Measurements from ENCODE around the gene IFRD1. TPM values are rescaled to one million over a fixed set of nuclear protein-coding genes. Genes with fewer than 3 reads are reported as not detected.
A peak's percentile ranks its signal among the peaks of the same experiment; 100 is the strongest.

IFRD1 gene, protein sequence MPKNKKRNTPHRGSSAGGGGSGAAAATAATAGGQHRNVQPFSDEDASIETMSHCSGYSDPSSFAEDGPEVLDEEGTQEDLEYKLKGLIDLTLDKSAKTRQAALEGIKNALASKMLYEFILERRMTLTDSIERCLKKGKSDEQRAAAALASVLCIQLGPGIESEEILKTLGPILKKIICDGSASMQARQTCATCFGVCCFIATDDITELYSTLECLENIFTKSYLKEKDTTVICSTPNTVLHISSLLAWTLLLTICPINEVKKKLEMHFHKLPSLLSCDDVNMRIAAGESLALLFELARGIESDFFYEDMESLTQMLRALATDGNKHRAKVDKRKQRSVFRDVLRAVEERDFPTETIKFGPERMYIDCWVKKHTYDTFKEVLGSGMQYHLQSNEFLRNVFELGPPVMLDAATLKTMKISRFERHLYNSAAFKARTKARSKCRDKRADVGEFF
- polyA plus RNA-seq (ENCODE audit: insufficient read length in 3 of 3), result 10 to 100 TPM; 32.6 to 40.8 (median 40.5) TPM

DNA sequence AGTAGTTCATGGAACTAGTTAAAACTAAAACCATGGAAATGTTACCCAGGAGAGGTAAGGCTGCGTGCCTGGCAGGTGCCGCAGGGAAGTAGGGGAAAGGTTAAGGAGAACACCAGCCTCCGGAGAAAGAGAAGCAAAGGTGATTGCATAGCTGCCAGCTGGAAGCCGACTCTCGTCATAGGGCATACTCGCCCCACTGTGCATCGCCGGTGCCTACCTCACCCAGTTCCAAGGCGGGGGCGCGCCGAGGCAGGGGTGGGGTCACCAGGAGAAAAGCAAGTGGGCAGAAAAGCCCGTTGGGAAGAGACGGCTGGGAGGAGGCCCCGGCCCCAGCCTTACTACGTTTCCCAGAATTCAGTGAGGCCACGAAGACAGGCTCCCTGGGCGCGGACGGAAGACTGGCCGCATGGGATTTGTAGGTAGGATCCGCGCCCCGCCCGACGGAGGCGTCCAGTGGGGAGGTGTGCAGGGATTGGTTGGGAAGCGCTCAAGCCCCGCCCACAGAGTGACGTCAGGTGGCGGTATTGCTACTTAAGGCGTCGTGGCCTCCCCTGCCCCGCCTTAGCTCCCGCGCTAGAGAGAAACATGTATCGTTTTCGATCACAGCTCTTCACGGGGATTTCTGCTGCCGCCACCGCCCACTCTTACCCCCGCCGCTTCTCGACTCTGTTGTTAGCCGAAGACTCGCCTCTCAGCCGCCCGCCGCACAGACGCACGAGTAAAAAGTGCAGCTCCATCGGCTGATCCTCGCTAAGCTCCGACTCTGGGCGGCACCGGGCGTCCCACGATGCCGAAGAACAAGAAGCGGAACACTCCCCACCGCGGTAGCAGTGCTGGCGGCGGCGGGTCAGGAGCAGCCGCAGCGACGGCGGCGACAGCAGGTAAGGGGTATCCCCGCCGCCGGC, at the start of gene IFRD1:
Gene IFRD1 (plus strand): TSS at position 559 of the 905 bp plus-strand sequence. CDS start 229 bp downstream, at position 788.
- peak; percentile 94 to 97 (median 97) for DNase-seq (ENCODE audit: low read depth in 3 of 3, low spot score in 2 of 3)

DNA sequence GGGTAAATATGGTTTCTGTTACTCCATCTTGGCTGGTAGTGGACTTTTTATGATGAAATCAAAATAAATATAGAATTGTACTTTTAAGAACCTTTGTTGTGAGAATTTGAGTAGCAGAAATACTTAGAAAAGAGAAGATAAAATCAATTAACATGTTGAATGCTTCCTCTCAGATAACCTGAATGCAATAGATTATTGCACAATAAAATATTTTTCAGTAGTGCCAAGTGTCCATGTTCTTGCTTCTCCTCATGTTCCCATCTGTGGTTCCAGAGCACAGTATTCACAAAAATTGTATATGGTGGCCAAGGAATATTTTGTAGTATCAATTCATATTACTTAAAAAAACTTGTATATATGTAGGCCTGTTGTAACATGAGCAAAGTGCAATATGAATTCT, 45.9 kb upstream of the IFRD1 start:
- DNase-seq (ENCODE audit: low read depth in 3 of 3, low spot score in 2 of 3), result no peak

DNA sequence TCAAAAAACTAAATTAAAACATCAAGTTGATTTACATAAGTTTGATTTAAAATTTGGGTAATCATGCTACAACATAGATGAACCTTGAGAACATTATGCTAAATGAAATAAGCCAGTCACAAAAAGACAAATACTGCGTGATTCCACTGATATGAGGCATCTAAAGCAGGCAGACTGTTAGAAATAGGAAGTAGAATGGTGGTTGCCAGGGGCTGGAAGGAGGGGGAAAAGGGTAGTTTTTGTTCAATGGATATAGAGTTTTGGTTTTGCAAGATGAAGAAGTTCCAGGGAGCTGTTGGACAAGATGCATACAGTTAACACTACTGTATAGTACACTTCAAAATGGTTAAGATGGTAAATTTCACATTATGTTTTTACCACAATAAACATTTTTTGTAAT, 45.0 kb upstream of the IFRD1 start:
- DNase-seq (ENCODE audit: low read depth in 3 of 3, low spot score in 2 of 3), result no peak

DNA sequence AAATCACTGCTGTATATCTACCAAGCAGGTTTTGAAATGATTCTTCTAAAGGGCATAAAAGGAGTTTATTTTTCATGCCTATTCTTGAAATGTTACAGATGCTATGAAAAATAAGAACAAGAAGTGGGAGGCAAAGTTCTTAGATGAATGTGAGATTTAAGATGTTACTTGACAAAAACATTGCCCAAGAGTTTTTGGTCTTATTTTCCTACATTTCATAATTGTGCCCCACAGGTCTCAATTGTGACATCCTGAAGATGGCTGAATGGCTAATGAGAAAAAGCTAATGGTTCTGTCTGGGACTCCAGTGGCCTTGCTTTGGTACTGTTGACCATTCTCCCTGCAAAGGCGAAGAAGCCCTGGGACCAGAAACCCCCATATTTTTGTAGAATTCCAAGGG, 43.0 kb upstream of the IFRD1 start:
- DNase-seq (ENCODE audit: low read depth in 3 of 3, low spot score in 2 of 3), result no peak

DNA sequence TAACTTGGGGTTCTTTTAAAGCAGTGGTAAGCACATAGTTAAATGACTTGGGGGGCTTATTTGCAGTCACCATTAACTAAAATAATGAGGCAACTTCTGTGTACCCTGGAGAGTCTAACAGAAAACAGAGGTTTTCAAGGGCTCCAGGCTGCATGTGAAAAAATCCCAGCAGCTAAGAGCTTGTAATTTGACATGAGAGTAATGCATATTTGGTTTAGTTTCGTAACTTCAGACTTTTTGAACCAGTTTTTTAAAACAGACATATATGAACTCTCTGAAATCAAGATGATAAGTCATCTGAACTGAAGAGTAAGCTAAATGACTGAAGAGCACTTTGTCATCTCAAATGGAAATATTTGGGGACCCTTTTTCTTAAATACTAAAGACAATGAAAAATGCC, 40.2 kb upstream of the IFRD1 start:
- DNase-seq (ENCODE audit: low read depth in 3 of 3, low spot score in 2 of 3), result no peak

DNA sequence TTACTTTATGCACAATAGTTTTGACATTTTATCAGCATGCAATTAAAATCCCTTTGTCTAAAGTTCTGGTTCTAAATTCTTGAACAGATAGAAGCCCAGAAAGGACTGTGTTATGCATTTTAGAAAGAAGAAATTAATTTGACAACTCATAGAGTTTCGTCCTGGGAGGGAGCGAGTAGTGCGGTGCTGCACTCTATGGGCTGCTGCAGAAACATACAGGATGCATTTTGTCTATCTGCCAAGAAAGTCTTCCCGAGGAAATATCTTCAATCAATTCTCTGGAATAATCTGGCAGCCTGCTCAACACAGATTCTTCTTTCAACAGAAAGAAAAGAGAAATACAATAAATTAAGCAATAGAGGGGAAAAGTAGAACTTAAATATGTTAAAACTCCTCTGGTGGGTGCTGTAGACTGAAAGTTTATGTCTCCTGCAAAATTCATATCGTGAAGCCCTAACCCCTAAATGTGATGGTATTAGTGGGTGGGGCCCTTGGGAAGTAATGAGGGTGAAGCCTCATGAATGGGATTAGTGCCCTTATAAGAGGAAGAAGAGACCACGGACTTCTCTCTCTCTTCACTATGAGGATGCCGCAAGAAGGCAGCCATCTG, 39.0 kb upstream of the IFRD1 start:
- DNase-seq (ENCODE audit: low read depth in 3 of 3, low spot score in 2 of 3), result no peak

DNA sequence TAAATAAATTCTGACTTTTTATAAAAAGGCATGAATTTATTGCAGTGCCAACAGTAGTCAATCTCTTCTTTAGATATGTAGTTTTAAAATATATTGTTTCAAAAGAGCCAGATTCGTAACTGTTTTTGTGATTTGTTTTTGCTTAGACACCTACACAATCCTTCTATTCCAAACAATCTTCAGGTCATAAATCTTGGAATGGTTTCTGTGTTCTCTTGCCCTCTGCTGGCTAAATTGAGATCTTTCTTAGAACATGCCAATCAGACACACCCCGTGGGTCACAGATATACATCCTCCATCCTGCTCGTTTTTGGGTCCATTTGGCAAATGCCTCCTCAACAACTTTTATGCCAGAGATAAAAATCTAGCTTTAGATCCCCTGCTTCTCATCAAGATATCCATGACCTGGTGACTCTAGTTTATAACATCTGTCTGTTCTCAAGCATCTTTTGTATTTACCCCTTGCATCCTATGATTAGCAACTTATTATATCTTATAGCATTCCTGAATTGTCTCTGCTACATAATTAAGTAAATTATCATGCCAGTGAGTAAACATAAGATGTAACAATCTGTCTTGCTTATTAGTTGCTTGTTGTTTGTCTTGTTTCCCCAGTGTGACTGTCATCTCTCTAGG, 35.3 kb upstream of the IFRD1 start:
- no peak for DNase-seq (ENCODE audit: low read depth in 3 of 3, low spot score in 2 of 3)

DNA sequence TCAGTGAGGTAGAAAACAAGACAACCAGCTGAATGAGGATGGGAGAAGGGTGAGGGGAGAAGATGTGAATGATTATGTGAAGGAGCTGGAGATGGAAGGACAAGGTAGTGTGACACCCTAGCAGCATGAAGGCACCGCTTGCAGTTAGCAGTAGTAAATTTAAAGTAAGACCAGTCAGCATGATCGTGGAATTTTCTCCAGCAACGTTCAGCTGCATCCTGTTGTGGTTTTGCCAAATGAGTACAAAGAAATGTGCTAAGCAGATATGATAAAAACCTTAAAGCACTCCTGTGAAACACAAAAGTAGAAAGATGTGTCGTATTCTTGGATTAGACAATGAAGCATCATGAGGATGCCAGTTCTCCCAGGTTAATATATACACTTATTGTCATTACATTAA, 34.1 kb upstream of the IFRD1 start:
- no peak for DNase-seq (ENCODE audit: low read depth in 3 of 3, low spot score in 2 of 3)

DNA sequence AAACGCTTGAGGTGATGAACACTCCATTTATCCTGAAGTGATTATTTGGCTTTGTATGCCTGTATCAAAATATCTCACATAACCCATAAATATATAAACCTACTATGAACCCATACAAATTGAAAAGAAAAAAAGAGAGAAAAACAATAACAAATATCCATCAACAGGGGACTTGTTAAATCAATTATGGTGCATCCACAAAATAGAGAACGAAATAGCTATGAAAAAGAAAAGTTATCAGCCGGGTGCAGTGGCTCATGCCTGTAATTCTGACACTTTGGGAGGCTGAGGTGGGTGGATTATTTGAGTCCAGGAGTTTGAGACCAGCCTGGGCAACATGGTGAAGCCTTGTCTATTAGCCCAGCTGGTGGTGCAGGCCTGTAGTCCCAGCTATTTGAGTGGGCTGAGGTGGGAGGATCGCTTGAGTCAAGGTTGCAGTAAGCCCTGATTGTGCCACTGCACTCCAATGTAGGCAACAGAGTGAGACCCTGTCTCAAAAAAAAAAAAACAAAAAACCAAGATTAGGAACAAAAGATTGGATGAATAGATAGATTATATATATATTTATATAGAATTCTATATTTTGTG, 30.6 kb upstream of the IFRD1 start:
- DNase-seq (ENCODE audit: low read depth in 3 of 3, low spot score in 2 of 3), result no peak

DNA sequence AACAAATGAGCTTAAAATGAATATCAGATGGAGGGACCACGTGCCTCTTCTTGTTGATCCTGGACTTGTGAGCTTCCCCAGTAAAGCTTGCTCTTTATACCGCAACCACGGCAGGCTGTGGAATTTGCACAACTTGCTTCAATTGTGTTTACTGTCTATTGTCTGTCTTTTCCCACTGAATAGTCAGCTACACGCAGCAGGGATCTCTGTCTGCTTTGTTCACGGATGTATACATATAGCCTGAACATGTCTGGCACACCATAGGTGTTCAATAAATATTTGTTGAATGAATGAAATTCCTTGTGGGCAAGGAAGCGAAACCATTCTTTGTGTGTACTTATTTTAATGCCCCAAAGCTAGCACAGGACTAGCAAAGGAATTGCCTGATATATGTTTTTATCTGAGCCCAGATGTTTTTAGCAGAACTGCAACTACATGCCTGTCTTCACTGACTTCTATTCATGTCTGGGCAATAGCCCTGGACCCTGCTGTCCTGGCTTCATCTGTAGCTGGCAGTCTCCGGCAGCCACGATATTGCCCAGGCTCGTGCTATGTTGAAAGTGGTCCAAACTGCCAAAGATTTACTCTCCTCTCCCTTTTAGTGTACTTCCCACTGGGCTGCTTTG, 29.9 kb upstream of the IFRD1 start:
- no peak for DNase-seq (ENCODE audit: low read depth in 3 of 3, low spot score in 2 of 3)

DNA sequence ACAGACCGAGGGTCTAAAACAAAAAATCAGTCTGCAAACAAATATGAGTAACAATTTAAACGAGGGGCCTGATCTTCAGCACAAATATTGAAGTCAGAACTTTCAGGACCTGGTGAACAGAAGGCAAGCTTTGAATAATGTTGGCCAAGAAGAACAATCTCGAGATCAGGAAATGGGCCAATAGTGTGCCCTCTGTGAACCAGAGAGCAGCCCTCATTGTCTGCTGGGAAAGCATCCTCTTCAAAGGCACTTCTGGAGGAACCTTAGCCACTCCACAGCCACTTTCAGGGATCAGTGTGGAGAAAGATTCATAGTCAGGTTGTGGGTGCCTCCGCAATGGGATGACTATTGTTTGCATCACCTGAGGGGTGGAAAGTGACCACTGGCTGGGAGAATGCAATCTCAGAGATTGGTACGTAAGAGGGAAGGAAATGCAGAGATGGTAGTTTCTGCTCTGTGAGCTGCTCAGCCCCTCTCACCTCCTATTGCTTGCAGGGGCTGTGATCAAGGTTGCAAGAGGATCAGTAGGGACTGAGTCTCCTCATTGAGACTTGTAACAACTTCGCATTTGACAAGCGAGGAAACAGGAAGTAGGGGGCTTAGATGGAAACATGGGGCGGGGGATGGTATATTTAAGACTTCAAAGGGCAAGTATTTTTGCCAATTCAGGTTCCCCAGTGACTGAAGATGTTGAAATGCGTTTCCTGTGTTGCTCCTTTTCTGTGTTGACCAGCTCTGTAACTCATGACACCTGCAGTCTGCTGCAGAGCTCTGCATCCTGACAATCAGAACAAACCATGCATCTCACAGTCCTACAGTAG, 28.4 kb upstream of the IFRD1 start:
- no peak for DNase-seq (ENCODE audit: low read depth in 3 of 3, low spot score in 2 of 3)

DNA sequence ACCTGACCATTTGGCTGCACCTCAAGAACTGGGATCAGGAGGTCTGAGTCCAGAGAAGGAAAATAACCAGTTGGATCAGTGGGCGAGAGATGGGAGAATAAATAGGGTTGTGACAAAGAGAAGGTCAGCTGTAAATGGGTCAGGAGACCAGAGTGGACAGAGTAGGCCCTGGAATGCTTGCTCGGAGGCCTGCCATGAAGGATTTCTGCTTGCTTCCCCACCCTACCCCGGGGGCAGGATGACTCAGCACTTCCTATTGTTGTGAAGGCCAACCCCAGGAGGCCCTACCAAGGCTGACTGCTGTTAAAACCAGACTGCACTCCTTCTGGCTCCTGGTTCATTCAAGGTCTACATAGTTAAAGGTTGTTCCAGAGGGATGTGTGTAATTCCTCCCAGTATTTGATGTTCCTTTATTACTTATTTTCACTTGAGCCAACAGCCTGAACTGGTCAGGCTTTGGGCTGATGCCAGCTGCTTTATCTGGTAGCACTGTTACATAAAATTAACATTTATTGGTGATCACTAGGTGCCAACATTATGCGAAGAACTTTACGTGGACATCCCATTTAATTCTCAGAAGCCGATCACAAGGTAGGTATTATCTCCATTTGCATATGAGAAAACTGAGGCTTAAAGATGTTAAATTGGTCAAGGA, 27.3 kb upstream of the IFRD1 start:
- DNase-seq (ENCODE audit: low read depth in 3 of 3, low spot score in 2 of 3), result no peak

DNA sequence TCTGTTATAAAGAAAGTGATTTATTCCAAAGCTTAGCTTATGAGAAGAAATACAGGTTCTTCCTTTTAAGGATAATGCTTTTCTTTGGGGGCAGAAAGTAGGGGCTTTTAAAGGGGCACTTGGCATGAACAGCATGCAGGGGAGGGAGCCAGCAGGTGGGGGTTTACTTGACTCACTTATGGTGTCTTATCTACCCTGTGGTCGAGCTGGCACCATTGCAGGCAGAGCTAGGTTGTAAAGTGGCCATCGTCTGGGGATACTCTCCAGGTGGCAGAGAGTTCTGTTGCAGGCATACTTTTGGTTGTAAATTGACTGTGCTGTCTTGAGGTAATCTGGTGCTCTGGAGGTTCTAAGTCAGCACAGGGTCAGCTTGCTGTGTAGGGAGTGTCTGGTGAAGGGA, 26.3 kb upstream of the IFRD1 start:
- DNase-seq (ENCODE audit: low read depth in 3 of 3, low spot score in 2 of 3), result no peak

DNA sequence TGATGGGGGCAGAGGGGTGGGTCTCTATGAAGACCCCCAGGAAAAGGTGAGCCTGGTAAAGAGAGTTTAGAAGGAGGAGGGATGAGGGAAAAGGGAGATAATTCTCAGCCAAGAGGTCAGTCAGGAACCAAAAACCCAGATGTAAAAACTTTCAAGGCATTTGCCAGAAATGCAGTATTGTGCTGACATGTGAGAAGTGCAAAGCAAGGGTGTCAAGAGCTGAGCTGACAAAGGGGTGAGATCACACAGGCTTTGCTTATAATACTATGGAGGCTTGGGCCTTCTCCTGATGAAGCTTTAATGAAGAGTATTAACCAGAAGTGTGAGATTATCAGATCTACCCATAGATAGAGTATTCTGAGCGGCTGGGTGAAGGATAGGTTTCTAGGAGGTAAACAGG, 22.3 kb upstream of the IFRD1 start:
- no peak for DNase-seq (ENCODE audit: low read depth in 3 of 3, low spot score in 2 of 3)

DNA sequence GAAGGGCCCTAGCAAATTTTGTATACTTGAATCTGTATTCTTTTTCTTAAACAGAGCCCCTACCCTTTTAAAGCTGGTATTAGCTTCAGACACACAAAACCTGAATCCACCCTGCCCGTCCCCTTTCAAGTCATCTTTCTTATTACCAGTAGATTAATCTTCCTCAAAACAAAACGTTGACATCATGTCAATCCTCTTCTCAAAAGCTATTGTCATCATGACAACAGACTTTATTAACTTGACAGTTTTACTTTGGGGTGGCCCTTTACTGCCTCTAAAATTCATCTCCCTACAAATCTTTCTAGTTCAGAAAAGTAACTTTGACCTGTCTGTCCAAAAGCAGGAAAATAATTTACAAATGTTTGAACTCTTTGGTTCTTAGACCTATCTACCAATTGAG, 21.5 kb upstream of the IFRD1 start:
- no peak for DNase-seq (ENCODE audit: low read depth in 3 of 3, low spot score in 2 of 3)

DNA sequence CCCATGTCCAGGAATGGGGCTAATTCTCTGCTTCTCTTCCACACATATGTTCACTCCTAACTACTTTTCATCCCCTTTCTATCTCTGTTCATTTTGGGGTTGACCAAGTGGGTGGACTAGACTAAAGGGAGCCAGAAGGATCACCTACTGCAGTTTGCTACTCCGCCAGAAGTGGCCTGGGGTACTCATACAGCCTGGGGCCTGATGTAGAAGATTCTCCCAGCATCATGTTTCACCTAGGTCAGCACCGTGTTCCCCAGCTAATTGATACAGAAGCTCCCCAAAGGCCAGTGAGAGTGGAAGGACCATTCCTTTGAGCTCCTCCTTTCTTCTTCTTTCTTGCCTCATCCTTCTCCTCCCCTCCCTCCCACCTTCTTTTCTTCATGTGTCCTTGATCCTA, 19.6 kb upstream of the IFRD1 start:
- DNase-seq (ENCODE audit: low read depth in 3 of 3, low spot score in 2 of 3), result no peak

DNA sequence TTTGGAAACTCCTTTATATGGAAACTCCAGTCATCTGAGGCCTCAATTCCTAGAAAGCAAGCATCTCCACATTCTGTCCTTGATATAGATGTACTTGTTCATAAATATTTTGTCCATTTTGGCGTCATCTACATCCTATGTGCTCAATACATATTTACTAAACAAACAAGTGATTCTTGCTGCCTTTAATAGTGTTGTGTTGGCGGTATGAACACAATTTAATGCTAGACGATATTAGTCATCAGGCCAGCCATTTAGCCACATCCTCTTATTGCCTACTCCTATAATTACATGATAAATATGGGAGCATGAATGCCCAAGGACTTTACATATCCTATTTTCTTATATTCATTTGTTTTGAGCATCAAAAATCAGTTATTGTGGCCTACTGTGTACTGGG, 18.5 kb upstream of the IFRD1 start:
- DNase-seq (ENCODE audit: low read depth in 3 of 3, low spot score in 2 of 3), result no peak

DNA sequence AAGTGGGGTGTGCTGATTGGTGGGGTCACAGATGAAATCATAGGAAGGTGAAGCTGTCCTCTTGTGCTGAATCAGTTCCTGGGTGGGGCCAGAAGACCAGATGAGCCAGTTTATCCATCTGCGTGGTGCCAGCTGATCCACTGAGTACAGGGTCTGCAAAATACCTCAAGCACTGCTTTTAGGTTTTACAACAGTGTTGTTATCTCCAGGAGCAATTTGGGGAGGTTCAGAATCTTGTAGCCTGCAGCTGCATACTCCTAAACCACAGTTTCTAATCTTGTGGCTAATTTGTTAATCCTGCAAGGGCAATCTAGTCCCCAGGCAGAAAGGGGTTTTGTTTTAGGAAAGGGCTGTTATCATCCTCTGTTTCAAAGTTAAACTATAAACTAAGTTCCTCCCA, 17.0 kb upstream of the IFRD1 start:
- DNase-seq (ENCODE audit: low read depth in 3 of 3, low spot score in 2 of 3), result no peak

DNA sequence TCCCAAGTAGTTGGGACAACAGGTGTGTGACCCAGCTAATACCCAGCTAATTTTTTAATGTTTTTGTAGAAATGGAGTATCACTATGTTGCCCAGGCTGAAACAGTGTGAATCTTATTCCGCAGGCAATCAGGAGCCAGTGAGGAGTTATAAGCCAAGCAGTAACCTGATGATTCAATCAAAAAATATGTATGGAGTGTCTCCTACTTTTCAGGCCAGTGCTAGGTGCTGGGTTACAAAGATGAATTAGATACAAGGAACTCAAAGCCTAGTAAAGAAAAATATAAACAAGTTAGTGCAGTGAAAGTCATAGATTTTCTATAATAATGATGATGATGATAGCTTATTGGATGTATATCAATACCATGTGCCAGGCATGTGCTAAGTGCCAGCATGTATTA, 13.2 kb upstream of the IFRD1 start:
- no peak for DNase-seq (ENCODE audit: low read depth in 3 of 3, low spot score in 2 of 3)
